Measurements from ENCODE around the gene GRM4.
"Not testable (repeated sequence)": the region's sequence is repeated elsewhere in the genome, so short reads cannot be mapped to it uniquely, and the experiment has no call there.

Gene GRM4

DNA sequence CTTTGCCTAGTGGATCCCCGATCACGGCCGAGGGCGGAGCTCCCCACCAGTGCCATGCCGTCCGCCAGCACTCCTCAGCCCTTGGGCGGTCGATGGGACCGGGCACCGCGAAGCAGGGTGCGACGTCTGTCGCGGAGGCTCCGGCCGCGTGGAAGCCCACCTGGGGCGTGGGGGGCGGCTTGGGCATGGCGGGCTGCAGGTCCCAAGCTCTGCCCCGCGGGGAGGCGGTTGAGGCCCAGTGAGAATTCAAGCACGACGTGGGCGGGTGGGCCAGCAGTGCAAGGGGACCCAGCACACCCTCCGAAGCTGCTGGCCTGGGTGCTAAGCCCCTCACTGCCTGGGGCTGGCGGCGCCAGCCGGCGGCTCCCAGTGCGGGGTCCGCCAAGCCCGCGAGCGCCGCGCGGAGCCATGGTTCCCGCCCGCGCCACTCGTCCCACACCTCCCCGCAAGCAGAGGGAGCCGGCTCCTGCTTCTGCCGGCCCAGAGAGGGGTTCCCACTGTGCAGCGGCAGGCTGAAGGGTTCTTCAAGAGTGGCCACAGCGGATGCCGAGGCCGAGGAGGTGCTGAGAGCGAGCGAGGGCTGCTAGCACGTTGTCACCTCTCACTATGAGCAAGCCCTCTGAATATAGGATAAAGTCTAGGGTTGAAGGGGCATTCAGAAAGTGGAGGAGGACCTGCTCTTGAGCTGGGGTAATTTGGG, 128.6 kb downstream of the GRM4 start:
- no peak overlapping the region for H3K4me3 Mint-ChIP-seq
- H3K27ac Mint-ChIP-seq = no peak overlapping the region
- peaks cover 24% of the 10 kb centered on the region for H3K4me1 Mint-ChIP-seq
- H3K27me3 Mint-ChIP-seq (ENCODE audit: low read depth) = peaks cover 7% of the 10 kb centered on the region
- H3K9me3 Mint-ChIP-seq = no peaks in the 10 kb centered on the region
- TF ChIP-seq, protein P1, sequence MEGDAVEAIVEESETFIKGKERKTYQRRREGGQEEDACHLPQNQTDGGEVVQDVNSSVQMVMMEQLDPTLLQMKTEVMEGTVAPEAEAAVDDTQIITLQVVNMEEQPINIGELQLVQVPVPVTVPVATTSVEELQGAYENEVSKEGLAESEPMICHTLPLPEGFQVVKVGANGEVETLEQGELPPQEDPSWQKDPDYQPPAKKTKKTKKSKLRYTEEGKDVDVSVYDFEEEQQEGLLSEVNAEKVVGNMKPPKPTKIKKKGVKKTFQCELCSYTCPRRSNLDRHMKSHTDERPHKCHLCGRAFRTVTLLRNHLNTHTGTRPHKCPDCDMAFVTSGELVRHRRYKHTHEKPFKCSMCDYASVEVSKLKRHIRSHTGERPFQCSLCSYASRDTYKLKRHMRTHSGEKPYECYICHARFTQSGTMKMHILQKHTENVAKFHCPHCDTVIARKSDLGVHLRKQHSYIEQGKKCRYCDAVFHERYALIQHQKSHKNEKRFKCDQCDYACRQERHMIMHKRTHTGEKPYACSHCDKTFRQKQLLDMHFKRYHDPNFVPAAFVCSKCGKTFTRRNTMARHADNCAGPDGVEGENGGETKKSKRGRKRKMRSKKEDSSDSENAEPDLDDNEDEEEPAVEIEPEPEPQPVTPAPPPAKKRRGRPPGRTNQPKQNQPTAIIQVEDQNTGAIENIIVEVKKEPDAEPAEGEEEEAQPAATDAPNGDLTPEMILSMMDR (IDR thresholded peaks at IDR 0.05; ENCODE audit: unreplicated experiment in 3 of 3) = no peak
- H3K36me3 Mint-ChIP-seq (ENCODE audit: low read depth) = no peaks in the 10 kb centered on the region

DNA sequence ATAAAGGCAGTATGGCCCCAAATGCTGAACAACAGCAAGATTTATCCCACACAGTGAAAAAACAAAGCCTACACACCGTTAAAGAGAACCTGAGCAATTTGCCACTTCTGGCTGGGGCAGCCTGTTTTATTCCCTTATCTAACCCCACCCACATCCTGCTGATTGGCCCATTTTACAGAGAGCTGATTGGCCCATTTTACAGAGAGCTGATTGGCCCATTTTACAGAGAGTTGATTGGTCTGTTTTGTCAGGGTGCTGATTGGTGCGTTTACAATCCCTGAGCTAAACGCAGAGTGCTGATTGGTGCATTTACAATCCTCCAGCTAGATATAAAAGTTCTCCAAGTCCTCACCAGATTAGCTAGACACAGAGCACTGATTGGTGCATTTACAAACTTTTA, 129.3 kb downstream of the GRM4 start:
- peaks cover 24% of the 10 kb centered on the region for H3K4me1 Mint-ChIP-seq
- not testable (repeated sequence) for H3K36me3 Mint-ChIP-seq (ENCODE audit: low read depth); H3K27me3 Mint-ChIP-seq (ENCODE audit: low read depth); H3K27ac Mint-ChIP-seq; H3K4me3 Mint-ChIP-seq; H3K9me3 Mint-ChIP-seq

DNA sequence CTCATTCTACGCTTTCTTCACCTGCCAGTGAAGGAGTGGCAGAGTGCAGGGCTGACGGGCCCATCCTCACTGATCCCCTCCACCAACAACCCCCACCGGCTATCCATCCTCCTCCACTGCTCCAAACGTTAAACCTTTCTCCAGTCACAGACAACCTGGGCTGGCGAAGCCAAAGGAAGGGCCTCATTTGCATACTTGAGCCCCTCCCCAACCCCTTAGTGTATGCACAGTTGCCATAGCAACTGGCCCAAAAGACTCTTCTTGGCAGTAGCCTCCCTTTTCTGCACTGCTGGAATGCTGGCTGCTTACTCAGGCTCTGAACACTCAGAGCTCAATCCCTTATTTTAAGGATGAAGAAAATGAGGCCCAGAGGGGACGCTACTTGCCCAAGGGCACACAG, 130.3 kb downstream of the GRM4 start:
- Mint-ChIP-seq H3K27me3 (ENCODE audit: low read depth) (no peaks in the 10 kb centered on the region), H3K9me3 (no peaks in the 10 kb centered on the region), H3K27ac (peak overlapping the region; percentile 73 to 87 (median 80)), H3K4me1 (peaks cover 24% of the 10 kb centered on the region), H3K4me3 (peak overlapping the region in 2 of 3 experiments; percentile 14 to 49), H3K36me3 (ENCODE audit: low read depth) (no peaks in the 10 kb centered on the region)
- TF ChIP-seq, protein P1 (IDR thresholded peaks at IDR 0.05; ENCODE audit: unreplicated experiment in 3 of 3) = no peak

DNA sequence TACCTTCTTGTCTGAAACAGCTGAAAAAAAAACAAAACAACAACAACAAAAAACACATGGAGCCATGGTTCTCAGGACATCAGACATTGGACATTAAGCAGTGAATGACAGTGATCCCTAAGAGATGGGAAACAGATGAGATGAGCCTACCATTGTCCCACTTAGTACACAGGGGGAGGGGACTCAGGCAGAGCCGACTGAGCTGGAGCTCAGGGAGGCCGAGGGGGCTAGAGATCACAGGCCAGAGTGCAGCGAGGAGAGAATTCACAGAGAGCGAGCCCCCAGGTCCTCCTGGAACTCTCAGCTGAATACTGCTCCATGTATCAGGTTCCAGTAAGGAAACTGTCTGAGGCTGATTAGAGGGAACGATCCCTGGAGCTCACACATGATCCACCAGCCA, 134.6 kb downstream of the GRM4 start:
- TF ChIP-seq, protein P1 (IDR thresholded peaks at IDR 0.05; ENCODE audit: unreplicated experiment in 3 of 3) = no peak
- no peak overlapping the region for H3K4me3 Mint-ChIP-seq
- peaks cover 6% of the 10 kb centered on the region for H3K27me3 Mint-ChIP-seq (ENCODE audit: low read depth)
- H3K27ac Mint-ChIP-seq = no peak overlapping the region
- H3K9me3 Mint-ChIP-seq = peaks cover 5% of the 10 kb centered on the region
- H3K4me1 Mint-ChIP-seq = peaks cover 18% of the 10 kb centered on the region
- peaks cover 4% of the 10 kb centered on the region for H3K36me3 Mint-ChIP-seq (ENCODE audit: low read depth)

DNA sequence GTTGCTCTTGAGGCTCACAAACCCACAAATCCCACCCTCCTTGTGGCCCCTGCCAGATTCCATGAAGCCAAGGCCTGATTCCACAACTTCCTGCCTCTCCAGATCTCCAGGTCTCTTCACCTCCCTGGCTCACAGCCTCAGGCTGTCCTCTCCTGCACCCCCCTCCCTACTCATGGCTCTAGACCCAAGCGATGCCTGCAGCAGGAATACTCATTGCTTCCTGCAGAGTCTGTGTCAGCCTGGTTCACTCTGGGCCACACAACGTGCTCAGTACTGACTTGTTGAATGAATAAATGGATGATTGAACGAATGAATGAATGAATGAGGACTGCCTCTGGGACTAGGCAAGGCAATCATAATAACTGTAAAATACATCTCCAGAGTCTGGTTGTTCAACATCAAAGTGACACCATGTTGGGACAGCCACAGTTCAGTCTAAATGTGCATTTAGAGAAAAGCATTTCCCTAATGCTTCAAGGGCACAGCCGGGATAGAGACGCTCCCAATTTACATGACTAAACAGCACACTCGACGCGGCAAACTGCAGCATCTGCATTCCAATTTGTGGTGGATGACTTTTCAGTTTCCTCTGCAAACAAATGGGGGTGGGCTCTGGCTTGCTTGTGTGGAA, 139.9 kb downstream of the GRM4 start:
- no peak overlapping the region for H3K4me3 Mint-ChIP-seq
- H3K36me3 Mint-ChIP-seq (ENCODE audit: low read depth) = peaks cover 4% of the 10 kb centered on the region
- peaks cover 8% of the 10 kb centered on the region for H3K4me1 Mint-ChIP-seq
- H3K27ac Mint-ChIP-seq = peak overlapping the region in 1 of 3 experiments; percentile 23
- peaks cover 19% of the 10 kb centered on the region for H3K27me3 Mint-ChIP-seq (ENCODE audit: low read depth)
- TF ChIP-seq, protein P1 (IDR thresholded peaks at IDR 0.05; ENCODE audit: unreplicated experiment in 3 of 3) = no peak
- peaks cover 15% of the 10 kb centered on the region for H3K9me3 Mint-ChIP-seq

DNA sequence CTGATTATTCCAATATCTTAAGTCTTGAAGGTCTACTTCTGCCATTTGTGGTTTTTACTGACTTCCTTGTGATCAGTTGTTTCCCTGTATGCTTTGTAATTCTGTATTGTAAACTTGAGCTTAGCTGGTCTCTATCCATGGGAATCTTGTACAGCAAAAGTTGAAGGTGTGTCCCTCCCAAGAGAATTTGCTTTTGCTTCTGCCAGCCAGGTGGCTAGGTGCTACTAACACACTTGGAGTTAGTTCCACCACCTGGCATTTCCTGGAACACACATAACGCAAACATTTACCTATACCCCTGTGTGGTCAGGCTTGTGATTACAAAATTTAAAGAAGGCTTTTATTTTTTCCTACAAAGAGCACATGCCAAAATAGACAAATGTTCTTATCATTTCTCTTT, 141.2 kb downstream of the GRM4 start:
- H3K4me3 Mint-ChIP-seq = no peak overlapping the region
- H3K36me3 Mint-ChIP-seq (ENCODE audit: low read depth) = peaks cover under 1% of the 10 kb centered on the region
- H3K27me3 Mint-ChIP-seq (ENCODE audit: low read depth) = peaks cover 21% of the 10 kb centered on the region
- peaks cover 8% of the 10 kb centered on the region for H3K4me1 Mint-ChIP-seq
- H3K27ac Mint-ChIP-seq = no peak overlapping the region
- peaks cover 15% of the 10 kb centered on the region for H3K9me3 Mint-ChIP-seq
- TF ChIP-seq, protein P1 (IDR thresholded peaks at IDR 0.05; ENCODE audit: unreplicated experiment in 3 of 3) = no peak

Measured in nephron (organoid).